Measurements from ENCODE around the gene PSORS1C1. TPM values are rescaled to one million over a fixed set of nuclear protein-coding genes. Genes with fewer than 3 reads are reported as not detected.
"Not testable (repeated sequence)": the region's sequence is repeated elsewhere in the genome, so short reads cannot be mapped to it uniquely, and the experiment has no call there.

PSORS1C1 gene
- total RNA-seq = 10 to 100 TPM in 2 of 4 donors, 1 to 10 TPM in 1, not detected in 1; 6.5 to 26.5 (median 22.0) TPM

GRCh38 chr6:31114541-31114878, at the start of gene PSORS1C1:
Gene PSORS1C1 (plus strand): TSS chr6:31114800. CDS start chr6:31129633, 14,833 bp downstream.
- peaks cover 0 to 12% (median 0%) of the 10 kb centered on the region in 4 donors for H3K4me1 ChIP-seq
- H3K27me3 ChIP-seq = no peaks in the 10 kb centered on the region
- DNase-seq = peak in 2 of 3 donors; percentile 84 to 92
- H3K4me3 ChIP-seq = peak within 1 kb of the TSS in 2 of 4 donors; percentile 41 to 55
- no peaks in the 10 kb centered on the region for H3K36me3 ChIP-seq
- peak within 1 kb of the TSS in 3 of 4 donors; percentile 50 to 86 (median 85) for H3K27ac ChIP-seq
- no peaks in the 10 kb centered on the region for H3K9me3 ChIP-seq
- peak; percentile 23 to 66 for TF ChIP-seq POLR2A (IDR thresholded peaks at IDR 0.05)
- TF ChIP-seq CTCF (IDR thresholded peaks at IDR 0.05) = no peak

DNA sequence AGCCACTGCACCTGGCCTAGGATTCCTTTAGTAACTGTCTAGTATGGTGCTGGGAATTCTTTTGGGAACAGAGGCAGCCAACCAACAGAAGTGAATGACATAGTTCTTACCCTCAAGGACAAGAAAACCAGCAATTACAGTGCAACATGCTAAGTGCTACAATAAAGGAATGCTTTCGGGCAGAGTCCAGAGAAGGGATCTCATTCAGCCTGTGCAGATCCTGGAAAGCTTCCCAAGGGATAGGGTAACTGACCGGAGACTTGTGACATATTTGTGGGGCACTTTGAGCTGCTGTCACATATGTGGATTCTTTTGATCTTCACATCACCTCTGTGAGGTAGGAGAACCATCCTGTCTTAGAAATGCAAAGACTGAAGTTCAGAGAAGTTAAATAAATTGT, 49.0 kb upstream of the PSORS1C1 start:
- DNase-seq = no peak
- Histone ChIP-seq H3K4me3 (no peak overlapping the region), H3K36me3 (no peaks in the 10 kb centered on the region), H3K9me3 (no peaks in the 10 kb centered on the region), H3K4me1 (no peaks in the 10 kb centered on the region), H3K27ac (no peak overlapping the region), H3K27me3 (no peaks in the 10 kb centered on the region)
- TF ChIP-seq CTCF (IDR thresholded peaks at IDR 0.05) = no peak
- TF ChIP-seq POLR2A (IDR thresholded peaks at IDR 0.05) = no peak

DNA sequence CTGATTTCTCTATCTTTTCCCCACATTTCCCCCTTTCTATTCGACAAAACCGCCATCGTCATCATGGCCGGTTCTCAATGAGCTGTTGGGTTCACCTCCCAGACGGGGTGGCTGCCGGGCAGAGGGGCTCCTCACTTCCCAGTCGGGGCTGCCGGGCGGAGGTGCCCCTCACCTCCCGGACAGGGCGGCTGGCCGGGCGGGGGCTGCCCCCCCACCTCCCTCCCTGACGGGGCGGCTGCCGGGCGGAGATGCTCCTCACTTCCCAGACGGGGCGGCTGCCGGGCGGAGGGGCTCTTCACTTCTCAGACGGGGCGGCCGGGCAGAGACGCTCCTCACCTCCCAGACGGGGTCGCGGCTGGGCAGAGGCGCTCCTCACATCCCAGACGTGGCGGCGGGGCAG, 47.6 kb upstream of the PSORS1C1 start:
- DNase-seq, H3K27me3 ChIP-seq, H3K27ac ChIP-seq, H3K4me3 ChIP-seq, H3K9me3 ChIP-seq, H3K36me3 ChIP-seq, H3K4me1 ChIP-seq: not testable (repeated sequence)

DNA sequence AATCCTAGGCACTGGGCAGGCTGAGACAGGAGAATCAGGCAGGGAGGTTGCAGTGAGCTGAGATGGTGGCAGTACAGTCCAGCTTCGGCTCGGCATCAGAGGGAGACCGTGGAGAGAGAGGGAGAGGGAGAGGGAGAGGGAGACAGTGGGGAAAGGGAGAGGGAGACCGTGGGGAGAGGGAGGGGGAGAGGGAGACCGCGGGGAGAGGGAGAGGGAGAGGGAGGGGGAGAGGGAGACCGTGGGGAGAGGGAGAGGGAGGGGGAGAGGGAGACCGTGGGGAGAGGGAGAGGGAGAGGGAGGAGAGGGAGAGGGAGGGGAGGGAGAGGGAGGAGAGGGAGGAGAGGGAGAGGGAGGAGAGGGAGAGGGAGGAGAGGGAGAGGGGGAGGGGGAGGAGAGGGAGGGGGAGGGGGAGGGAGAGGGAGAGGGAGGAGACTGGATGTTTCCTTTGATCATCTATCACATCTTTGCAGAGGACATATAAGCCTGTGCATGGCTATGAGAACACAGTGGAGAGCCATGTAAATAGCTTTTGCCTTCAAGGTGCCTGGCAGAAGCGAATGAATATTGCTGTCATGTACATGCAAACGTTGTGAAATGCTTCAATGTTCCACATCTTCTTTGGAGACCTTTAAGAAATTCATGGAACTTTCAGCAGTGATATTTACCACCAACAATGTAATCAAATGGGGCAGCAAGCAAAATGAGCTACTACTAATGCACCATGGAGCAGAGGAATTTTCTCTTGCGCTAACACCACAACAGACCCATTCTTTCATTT, 46.5 kb upstream of the PSORS1C1 start:
- H3K4me3 ChIP-seq, H3K9me3 ChIP-seq, H3K27me3 ChIP-seq, H3K4me1 ChIP-seq, H3K27ac ChIP-seq, DNase-seq, H3K36me3 ChIP-seq: not testable (repeated sequence)

DNA sequence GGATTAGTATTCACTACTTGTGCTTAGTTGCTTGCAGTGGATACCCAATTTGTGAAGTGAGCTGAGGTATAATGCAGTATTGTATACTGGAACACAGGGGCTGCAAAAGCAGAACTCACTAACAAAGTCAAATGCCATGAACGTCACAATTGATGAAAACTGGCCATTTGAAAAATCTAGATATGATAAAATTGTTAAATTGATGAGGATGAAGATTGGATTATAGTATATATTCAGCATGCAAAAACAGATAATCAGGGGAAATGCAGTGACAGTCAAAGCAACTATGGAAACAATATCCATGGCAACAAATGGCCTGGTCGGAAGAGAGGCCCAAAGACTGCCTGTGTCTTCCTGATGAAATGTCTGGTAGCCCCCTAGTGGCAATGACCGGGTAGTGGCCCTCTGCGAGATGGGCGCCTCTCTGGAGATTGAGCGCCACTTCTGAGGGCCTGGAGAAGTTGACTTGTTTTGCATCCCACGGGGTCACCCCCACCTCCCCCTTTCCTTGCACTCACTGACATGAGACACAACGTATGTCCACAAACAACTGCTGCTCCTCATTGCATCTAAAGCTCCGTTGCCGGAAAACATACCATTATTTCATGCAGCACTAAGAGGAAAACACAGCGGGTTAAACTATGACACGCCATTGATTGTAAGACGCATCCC, 45.8 kb upstream of the PSORS1C1 start:
- Histone ChIP-seq H3K27me3 (no peaks in the 10 kb centered on the region), H3K4me3 (no peak overlapping the region), H3K4me1 (no peaks in the 10 kb centered on the region), H3K36me3 (no peaks in the 10 kb centered on the region), H3K27ac (no peak overlapping the region), H3K9me3 (no peaks in the 10 kb centered on the region)
- DNase-seq = peak; percentile 74 to 88 (median 82)
- TF ChIP-seq CTCF (IDR thresholded peaks at IDR 0.05) (peak; percentile 78 to 90 (median 88)), POLR2A (IDR thresholded peaks at IDR 0.05) (no peak)

GRCh38 chr6:31070711-31071197, 43.8 kb upstream of the PSORS1C1 start:
- no peak for DNase-seq

More at GRCh38 chr6:31070711-31071197, 43.8 kb upstream of the PSORS1C1 start:
- H3K27me3 ChIP-seq = no peaks in the 10 kb centered on the region
- H3K4me3 ChIP-seq = no peak overlapping the region
- H3K4me1 ChIP-seq = no peaks in the 10 kb centered on the region
- H3K9me3 ChIP-seq = no peaks in the 10 kb centered on the region
- no peaks in the 10 kb centered on the region for H3K36me3 ChIP-seq
- peak in 3 of 6 experiments; percentile 40 to 55 (median 47) for TF ChIP-seq CTCF (IDR thresholded peaks at IDR 0.05)
- no peak for TF ChIP-seq POLR2A (IDR thresholded peaks at IDR 0.05)
- no peak overlapping the region for H3K27ac ChIP-seq

Measured in Peyer's patch (tissue), 4 donors.